ENCODE measurements around the gene FBXW2. TPM values are rescaled to one million over a fixed set of nuclear protein-coding genes. Genes with fewer than 3 reads are reported as not detected.

The FBXW2 gene
- total RNA-seq, 2 experiments from 2014 or later, result 90.0 to 90.7 TPM

GRCh38 chr9:120708526-120709224, 84.5 kb downstream of the FBXW2 start:
- peaks cover 9% of the 10 kb centered on the region for H3K36me3 Mint-ChIP-seq (ENCODE audit: low read depth)
- H3K4me3 Mint-ChIP-seq, result no peak overlapping the region
- H3K4me1 Mint-ChIP-seq, result peaks cover 38% of the 10 kb centered on the region
- H3K9me3 Mint-ChIP-seq, result no peaks in the 10 kb centered on the region
- ChIA-PET POLR2A (no interaction called here), CTCF (no interaction called here)
- no peak for DNase-seq
- no peak overlapping the region for H3K27ac Mint-ChIP-seq
- no peaks in the 10 kb centered on the region for H3K27me3 Mint-ChIP-seq

GRCh38 chr9:120707170-120707569, 86.0 kb downstream of the FBXW2 start:
- DNase-seq, result no peak
- Mint-ChIP-seq H3K9me3 (no peaks in the 10 kb centered on the region), H3K4me1 (peaks cover 27% of the 10 kb centered on the region), H3K36me3 (ENCODE audit: low read depth) (peaks cover 12% of the 10 kb centered on the region), H3K4me3 (no peak overlapping the region), H3K27me3 (no peaks in the 10 kb centered on the region), H3K27ac (no peak overlapping the region)
- ChIA-PET POLR2A (no interaction called here), CTCF (no interaction called here)

Other genes starting within 250 kb of the FBXW2 start
- 10 to 100 TPM; 84.2 to 98.9 TPM for gene CDK5RAP2, start 213.2 kb downstream of the FBXW2 start, total RNA-seq
- 10 to 100 TPM; 10.6 TPM for gene MEGF9, start 78.9 kb downstream of the FBXW2 start, total RNA-seq
- gene PSMD5, start 49.5 kb upstream of the FBXW2 start, total RNA-seq, result 10 to 100 TPM; 51.8 to 64.0 TPM
- gene PHF19, start 83.8 kb upstream of the FBXW2 start, total RNA-seq, result 100 to 1,000 TPM; 229 TPM
- gene TRAF1, start 133.4 kb upstream of the FBXW2 start, total RNA-seq, result 10 to 100 TPM; 73.6 to 74.3 TPM

Data from activated CD4-positive, alpha-beta memory T cell treated with anti-CD3 and anti-CD28 coated beads, Interleukin-2, amount 10 ng/mL, durations not matched to agents 7 days and 5 days (primary cell).